ENCODE measurements around the gene RPS6KA2. TPM values are rescaled to one million over a fixed set of nuclear protein-coding genes. Genes with fewer than 3 reads are reported as not detected.
A peak's percentile ranks its signal among the peaks of the same experiment; 100 is the strongest.

The RPS6KA2 gene
- total RNA-seq, 4 donors from 2014 or later, result 22.7 to 55.9 (median 40.6) TPM

- 92 to 95% methylated on average over 15 of the region's 15 CpGs for WGBS, 2 donors
- peak in 1 of 2 donors; percentile 73 for DNase-seq (ENCODE audit: low spot score in 2 of 2)
- no peak for TF ChIP-seq POLR2A (IDR thresholded peaks at IDR 0.05)
- TF ChIP-seq, protein P1, sequence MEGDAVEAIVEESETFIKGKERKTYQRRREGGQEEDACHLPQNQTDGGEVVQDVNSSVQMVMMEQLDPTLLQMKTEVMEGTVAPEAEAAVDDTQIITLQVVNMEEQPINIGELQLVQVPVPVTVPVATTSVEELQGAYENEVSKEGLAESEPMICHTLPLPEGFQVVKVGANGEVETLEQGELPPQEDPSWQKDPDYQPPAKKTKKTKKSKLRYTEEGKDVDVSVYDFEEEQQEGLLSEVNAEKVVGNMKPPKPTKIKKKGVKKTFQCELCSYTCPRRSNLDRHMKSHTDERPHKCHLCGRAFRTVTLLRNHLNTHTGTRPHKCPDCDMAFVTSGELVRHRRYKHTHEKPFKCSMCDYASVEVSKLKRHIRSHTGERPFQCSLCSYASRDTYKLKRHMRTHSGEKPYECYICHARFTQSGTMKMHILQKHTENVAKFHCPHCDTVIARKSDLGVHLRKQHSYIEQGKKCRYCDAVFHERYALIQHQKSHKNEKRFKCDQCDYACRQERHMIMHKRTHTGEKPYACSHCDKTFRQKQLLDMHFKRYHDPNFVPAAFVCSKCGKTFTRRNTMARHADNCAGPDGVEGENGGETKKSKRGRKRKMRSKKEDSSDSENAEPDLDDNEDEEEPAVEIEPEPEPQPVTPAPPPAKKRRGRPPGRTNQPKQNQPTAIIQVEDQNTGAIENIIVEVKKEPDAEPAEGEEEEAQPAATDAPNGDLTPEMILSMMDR (IDR thresholded peaks at IDR 0.05), result no peak
- H3K4me3 ChIP-seq (ENCODE audit: low read depth, poor library complexity, severe bottlenecking), result no peak overlapping the region
- intact Hi-C loops (cut with DNase I; ENCODE audit: low total_unique reads), result no loop called here
Observed at GRCh38 chr6:166419717-166420116, 207.3 kb downstream of the RPS6KA2 start.

GRCh38 chr6:166419286-166419685 lies 207.8 kb downstream of the RPS6KA2 start:
- WGBS, 2 donors, result 66 to 84% methylated on average over 7 of the region's 7 CpGs
- no peak for TF ChIP-seq POLR2A (IDR thresholded peaks at IDR 0.05)
- TF ChIP-seq, protein P1 (IDR thresholded peaks at IDR 0.05), result no peak
- no peak overlapping the region for H3K4me3 ChIP-seq (ENCODE audit: low read depth, poor library complexity, severe bottlenecking)
- peak in 1 of 2 donors; percentile 76 for DNase-seq (ENCODE audit: low spot score in 2 of 2)
- intact Hi-C loops (cut with DNase I; ENCODE audit: low total_unique reads), result no loop called here

DNA sequence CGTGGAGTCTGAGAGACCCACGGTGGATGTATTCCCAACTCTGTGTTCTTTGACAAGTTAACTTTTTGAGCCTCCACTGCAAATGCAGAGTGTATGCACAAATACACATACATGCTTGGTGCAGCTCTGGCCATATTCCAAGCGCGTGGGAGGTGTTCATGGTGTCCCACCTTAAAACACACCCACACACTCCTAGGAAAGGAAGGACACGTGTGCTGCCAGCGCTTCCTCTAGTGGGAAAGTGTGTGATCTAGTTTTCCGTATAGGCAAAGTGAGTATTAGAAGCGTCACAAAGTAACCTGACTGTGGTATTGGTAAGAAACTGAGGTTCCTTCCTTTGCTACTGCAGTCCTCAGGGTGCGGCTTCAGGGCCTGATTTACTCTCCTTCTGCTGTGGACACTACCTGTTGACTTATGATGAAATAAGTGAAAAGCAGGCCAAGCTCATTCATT lies 208.3 kb downstream of the RPS6KA2 start:
- WGBS, 2 donors, result 91 to 94% methylated on average over 9 of the region's 9 CpGs
- intact Hi-C loops (cut with DNase I; ENCODE audit: low total_unique reads), result no loop called here

GRCh38 chr6:166417285-166417691 lies 209.8 kb downstream of the RPS6KA2 start:
- WGBS, 2 donors, result 86 to 91% methylated on average over 6 of the region's 6 CpGs
- intact Hi-C loops (cut with DNase I; ENCODE audit: low total_unique reads), result no loop called here
- TF ChIP-seq, protein P1 (IDR thresholded peaks at IDR 0.05), result no peak
- no peak for TF ChIP-seq POLR2A (IDR thresholded peaks at IDR 0.05)
- no peak for DNase-seq (ENCODE audit: low spot score in 2 of 2)
- H3K4me3 ChIP-seq (ENCODE audit: low read depth, poor library complexity, severe bottlenecking), result no peak overlapping the region

More for the DNA sequence above, 208.3 kb downstream of the RPS6KA2 start:
- TF ChIP-seq POLR2A (IDR thresholded peaks at IDR 0.05), result no peak
- TF ChIP-seq, protein P1 (IDR thresholded peaks at IDR 0.05), result no peak
- H3K4me3 ChIP-seq (ENCODE audit: low read depth, poor library complexity, severe bottlenecking), result no peak overlapping the region
- DNase-seq (ENCODE audit: low spot score in 2 of 2), result no peak

- WGBS, 2 donors, result 66 to 84% methylated on average over 5 of the region's 5 CpGs
- H3K4me3 ChIP-seq (ENCODE audit: low read depth, poor library complexity, severe bottlenecking), result no peak overlapping the region
- TF ChIP-seq, protein P1 (IDR thresholded peaks at IDR 0.05), result no peak
- intact Hi-C loops (cut with DNase I; ENCODE audit: low total_unique reads), result no loop called here
- DNase-seq (ENCODE audit: low spot score in 2 of 2), result no peak
Observed at GRCh38 chr6:166415833-166416347, 211.2 kb downstream of the RPS6KA2 start.

DNA sequence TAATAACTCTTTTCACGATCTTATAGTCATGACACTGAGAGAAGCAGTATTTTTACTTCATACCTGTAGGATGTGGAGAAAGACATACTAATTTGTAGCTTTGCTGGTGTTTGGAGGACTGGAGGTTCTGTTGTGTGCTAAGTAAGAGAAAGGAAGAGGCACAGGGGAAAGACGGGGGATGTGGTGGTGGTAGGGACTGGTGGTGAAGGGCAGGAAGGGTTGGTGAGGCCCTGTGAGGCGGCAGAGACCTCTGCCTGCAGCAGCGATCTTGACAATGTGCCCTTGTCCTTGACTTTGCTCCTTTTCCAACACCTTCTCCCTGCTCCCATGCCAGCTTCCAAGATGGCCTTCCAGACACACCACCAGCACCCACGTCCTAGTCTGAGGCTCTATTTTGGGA lies 211.7 kb downstream of the RPS6KA2 start:
- 81 to 89% methylated on average over 5 of the region's 5 CpGs for WGBS, 2 donors
- TF ChIP-seq, protein P1 (IDR thresholded peaks at IDR 0.05), result no peak
- TF ChIP-seq POLR2A (IDR thresholded peaks at IDR 0.05), result no peak

More for the DNA sequence above, 211.7 kb downstream of the RPS6KA2 start:
- no peak for DNase-seq (ENCODE audit: low spot score in 2 of 2)
- H3K4me3 ChIP-seq (ENCODE audit: low read depth, poor library complexity, severe bottlenecking), result no peak overlapping the region
- intact Hi-C loops (cut with DNase I; ENCODE audit: low total_unique reads), result no loop called here
